GM19239 (cell line): ENCODE data around the gene MPL.

Source experiments
- DNase-seq: peaks from one replicate; pipeline ENCODE4 v3.0.0; 2011; ENCODE audit warnings: low spot score; ENCODE audit not compliant: insufficient read length
- FAIRE-seq: peaks from 2 replicates; lab custom pipeline; 2011; peaks lifted over from hg19 to GRCh38; lab: Jason Lieb, UNC

Gene MPL

DNA sequence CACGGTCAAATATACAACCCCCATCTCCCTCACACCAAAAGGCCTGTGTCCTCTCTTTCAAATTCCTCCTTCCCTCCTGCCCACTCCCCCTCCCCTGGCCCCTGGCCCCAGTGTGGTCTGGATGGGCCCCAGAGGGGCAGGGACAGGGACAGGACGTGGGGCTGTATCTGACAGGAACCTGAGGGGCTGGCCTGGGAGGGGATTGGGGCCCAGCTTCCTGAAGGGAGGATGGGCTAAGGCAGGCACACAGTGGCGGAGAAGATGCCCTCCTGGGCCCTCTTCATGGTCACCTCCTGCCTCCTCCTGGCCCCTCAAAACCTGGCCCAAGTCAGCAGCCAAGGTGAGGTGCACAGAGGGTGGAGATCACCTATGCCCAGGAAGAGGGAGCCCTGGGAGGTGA is at the start of gene MPL:
Gene MPL, plus strand, starts transcription at position 231 of the 400 bp plus-strand sequence. Its CDS starts 31 bp downstream, at position 262.
- FAIRE-seq (no peak), DNase-seq (no peak)

DNA sequence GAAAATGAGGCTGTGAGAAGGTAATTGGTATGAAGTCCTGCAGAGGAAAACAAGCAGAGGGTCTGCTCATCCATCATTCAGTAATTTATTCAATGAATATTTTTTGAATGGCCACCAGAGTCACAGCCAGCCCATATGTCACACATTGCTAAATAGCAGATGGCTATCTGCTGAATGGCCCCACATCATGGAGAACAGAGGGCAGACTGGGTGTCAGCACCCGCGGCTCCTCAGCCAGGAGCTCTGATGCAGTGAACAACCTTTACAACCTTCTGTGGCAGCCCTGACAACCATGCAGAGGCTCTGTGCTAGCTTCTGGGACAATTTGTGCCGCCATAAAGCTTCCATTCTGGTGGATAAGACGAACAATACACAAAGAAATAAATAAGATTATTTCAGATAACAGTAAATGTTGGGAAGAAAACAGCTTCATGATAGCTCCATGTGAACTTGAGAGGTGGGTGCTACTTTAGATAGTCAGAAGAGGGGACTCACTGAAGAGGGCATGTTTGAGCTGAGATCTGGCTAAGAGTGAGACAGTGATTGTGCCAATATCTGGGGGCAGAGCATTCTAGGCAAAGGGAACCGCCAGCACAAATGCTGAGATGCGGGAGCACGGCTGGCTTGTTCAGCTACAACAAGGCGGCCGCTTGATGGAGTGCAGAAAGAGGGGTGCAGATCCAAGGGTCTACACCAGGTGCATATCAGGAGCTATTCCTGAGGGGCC is 49.4 kb upstream of the MPL start:
- FAIRE-seq (no peak), DNase-seq (no peak)

DNA sequence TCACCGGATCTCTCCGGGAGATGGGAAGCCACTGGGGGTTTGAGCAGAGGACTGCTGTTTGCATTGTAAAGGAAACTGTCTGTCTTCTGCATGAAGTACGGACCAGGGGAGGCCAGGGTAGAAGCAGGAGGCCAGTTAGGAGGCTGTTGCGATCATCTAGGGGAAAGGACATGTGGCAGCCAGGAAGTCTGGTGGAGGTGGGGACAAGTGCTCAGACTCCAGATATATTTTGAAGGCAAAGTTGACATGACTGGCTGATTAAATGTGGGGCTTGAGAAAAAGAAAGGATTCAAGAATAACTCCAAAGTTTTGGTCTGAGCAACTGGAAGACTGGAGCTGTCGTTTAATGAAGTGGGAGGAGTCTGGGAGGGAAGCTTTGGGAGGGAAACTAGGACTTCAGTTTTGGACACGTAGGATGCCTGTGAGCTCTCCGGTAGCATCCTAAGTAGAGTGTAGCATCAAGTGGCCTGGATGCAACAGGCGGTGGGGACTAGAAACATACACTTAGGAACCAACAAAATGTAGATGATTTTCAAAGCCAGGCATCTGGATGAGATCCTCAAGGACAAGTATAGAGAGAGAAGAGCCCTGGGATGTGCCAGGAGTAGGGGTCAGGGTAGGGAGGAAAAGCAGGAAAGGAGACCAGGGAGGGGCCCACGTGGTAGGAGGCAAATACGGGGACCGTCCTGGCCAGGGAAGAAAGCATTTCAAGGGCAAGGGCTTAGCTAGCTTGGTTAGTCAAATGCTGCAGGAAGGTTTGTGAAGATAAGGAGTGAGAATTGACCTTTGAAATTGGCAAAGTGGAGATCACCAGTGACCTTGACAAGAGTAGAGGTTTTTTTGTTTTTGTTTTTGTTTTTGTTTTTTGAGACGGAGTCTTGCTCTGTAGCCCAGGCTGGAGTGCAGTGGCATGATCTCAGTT is 48.6 kb upstream of the MPL start:
- DNase-seq (no peak), FAIRE-seq (no peak)

DNA sequence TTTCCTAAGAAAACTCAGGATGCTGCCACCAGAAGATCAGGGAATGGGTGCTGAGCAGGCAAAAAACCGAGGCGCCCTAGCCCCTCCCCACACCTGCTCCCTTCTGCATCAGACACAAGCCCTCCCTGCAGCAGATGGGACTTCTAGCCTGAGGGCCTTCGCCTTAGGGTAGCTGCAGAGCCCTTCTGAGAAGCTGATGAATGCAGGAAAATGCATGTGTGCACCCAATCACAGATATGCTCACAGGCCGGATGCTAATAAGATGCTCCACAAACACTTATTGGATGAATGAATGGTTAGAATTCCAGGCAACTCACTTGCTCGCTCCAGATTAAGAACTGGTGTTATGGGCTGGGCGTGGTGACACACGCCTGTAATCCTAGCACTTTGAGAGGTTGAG is 45.4 kb upstream of the MPL start:
- FAIRE-seq = no peak
- no peak for DNase-seq

DNA sequence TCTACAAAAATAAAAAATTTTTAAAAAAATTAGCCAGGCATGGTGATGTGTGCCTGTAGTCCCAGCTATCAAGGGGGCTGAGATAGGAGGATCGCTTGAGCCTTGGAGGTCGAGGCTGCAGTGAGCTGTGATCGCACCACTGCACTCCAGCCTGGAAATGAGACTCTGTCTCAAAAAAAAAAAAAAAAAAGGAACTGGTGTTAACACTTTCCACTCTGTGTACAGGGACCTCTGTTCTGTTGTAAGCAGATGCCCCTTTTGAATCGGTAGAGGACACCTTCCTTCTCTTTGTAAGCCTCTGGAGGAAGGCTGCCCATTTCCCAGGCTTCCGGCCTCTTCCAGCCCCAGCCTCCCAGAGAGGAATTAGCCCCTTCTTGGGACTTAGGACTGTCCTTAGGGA is 44.9 kb upstream of the MPL start:
- no peak for FAIRE-seq
- DNase-seq = no peak

DNA sequence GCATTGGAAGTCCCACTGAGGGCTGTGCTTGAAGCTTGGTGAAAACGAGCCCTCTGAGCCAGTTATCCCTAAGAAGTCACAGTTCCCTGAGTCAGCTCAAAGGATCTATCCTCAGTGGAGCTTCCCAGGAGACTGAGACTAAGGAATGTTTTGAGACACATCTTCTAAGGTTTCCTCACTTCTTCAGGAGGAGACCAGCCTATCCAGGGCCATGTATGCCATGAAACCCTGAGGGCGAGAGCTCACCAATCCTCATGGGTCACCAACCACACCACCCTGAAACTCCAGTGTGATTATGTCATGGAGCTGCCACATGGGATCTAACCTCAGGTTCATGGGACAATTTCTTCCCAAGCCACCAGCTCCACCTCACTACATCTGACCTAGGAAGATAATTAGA is 44.4 kb upstream of the MPL start:
- no peak for FAIRE-seq
- no peak for DNase-seq

DNA sequence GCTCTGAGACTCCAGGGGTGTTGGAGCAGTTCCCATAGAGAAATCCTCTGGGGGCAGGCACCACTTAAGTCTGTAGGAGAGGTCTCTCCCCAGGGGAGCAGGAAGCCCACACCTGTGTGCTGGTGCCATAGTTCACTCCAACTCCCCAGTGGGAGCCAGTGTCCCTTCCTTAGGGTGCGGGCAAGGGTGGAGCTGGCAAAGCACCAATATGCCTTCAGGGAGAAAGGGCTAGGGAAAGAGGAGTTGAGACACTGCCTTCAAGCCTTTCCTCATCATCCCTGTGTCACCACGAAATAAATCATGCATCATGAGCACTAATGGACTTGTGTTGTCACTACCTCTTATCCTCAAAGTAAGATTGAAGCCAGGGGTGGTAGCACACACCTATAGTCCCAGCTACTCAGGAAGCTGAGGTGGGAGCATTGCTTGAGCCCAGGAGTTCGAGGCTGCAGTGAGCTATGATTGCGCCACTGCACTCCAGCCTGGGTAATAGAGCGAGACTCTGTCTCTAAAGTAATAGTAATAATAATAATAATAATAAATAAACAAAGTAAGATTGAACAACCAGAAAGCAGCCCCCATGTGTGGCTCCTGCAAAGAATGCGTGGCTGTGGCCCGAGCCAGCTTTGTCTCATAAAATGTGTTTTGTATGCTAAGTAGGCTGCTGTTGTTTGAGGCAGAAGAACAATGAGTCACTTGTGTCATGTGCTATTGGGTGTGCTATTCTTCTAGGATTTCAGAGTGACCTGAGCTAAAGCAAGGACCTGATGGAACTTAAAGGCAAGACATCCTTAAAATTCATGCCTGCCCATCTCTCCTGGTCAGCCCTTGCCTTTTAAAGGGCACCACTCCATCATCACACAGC is 43.5 kb upstream of the MPL start:
- no peak for FAIRE-seq
- DNase-seq = no peak

DNA sequence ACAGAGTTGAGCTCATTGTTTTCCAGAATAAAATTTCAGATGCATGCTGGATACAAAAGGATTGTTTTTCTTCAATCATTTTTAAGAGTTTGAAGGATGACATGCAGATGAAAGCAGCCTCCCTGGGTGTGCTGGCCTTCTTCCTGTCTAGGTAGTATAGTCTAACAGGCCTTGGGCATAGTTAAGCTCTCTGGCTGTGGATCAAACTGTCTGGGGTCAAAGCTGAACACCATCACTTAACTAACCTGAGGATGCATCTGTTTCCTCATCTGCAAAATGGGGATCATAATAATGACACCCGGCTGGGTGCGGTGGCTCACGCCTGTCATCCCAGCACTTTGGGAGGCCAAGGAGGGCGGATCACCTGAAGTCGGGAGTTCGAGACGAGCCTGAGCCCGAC is 42.9 kb upstream of the MPL start:
- FAIRE-seq = no peak

DNA sequence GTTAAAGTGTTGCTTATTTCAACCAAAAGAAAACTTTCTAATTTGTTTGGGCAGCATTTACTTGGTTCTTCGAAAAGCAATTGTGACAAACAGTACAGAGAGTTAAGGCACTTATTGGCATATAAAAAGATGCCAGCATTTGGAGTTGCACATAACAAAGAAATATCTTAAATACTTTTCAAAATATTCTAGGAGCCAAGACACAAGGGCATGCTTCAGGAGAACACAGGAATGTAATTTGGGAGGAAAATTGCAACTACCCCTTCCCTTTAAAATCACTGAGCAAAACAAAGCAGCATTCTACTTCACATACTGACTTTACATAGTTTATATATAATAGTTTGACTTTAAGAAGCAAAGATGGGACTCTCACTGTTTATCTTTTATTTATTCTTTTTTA is 41.4 kb upstream of the MPL start:
- no peak for FAIRE-seq
- no peak for DNase-seq

More for the DNA sequence above, 42.9 kb upstream of the MPL start:
- no peak for DNase-seq

DNA sequence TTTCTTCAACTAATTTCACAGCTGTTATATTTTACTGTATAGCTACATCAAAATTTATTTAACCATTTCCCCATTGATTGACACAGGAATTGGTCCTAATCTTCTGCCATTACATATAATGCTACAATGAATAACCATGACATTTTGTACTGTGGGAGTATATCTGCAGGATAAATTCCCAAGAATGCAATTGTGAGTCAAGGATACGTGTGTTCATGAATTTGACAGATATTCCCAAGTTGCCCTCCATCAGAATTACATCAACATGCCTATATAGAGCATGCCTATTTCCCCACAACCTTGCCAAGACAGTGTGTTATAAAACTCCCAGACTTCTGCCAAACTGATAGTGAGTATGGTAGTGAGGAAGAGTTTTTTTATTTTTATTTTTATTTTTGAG is 39.6 kb upstream of the MPL start:
- FAIRE-seq (no peak), DNase-seq (no peak)

DNA sequence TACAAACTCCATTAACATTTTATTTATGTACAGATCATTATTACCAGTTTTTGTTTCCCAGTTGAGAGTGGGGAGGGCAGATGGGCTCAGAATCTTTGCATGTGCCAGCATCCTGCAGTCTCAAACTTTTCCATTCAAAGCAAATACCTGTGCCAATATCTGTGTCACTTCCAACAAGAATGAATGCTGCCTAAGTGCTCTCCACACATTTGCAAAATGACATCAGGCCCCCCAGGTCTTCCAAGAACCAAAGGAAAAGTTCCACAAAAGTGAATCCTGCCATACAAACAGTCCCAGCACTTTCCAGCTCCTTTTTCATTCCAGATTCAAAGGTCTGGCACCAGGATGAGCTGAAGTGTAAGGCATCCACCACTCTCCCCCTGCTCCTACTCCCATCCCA is 38.5 kb upstream of the MPL start:
- FAIRE-seq = no peak
- DNase-seq = no peak

DNA sequence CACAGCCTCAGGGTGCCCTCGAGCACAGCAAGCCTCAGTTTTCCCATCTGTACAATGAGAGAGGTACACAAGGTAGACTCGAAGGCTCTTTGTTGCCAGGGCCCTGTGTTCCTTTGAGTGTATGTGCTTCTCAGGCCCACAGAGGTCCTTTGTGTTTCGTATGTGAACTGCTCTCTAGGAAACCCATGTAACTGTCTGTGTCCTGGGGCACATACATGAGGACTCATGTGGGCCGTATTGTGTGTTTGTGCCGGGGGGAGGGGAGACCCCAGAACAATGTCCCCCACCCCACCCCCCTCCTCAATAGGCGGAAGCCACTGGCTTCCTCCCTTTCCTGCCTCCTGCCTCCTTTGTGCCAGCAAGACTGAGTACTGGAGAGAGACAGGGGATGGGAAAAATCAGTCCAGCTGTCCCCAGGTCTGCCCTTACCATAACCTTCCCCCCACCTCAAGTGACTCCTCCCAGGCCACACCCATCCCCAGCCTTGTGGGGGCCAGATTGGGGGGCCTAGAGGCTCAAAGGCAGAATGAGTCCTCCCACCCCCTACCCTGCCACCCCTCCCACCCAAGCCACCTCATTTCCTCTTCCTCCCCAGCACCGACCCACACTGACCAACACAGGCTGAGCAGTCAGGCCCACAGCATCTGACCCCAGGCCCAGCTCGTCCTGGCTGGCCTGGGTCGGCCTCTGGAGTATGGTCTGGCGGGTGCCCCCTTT is 37.1 kb upstream of the MPL start, which contains the start of gene TIE1:
Gene TIE1, plus strand, starts transcription at position 605 of the 717 bp plus-strand sequence. Its CDS starts 90 bp downstream, at position 695.
- DNase-seq (no peak), FAIRE-seq (no peak)

DNA sequence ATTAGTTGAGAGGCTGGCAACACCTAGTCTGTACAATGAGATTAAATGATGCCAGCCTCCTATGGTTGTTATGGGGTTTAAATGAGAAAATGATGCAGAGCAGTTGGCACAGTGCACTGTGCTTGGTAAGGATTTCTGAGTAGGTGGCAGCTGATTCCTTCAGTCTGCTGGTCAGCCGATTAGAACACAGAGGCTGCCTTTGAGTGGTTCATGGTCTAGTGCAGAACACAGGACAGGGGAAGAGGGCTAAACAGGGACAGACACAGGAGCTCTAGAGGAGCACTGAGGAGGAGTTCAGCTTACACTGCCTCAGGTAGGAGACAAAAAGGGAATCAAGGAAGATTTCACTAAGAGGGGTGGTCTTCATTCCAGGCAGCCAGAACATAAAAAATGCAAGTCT is 35.4 kb upstream of the MPL start:
- DNase-seq (no peak), FAIRE-seq (no peak)

DNA sequence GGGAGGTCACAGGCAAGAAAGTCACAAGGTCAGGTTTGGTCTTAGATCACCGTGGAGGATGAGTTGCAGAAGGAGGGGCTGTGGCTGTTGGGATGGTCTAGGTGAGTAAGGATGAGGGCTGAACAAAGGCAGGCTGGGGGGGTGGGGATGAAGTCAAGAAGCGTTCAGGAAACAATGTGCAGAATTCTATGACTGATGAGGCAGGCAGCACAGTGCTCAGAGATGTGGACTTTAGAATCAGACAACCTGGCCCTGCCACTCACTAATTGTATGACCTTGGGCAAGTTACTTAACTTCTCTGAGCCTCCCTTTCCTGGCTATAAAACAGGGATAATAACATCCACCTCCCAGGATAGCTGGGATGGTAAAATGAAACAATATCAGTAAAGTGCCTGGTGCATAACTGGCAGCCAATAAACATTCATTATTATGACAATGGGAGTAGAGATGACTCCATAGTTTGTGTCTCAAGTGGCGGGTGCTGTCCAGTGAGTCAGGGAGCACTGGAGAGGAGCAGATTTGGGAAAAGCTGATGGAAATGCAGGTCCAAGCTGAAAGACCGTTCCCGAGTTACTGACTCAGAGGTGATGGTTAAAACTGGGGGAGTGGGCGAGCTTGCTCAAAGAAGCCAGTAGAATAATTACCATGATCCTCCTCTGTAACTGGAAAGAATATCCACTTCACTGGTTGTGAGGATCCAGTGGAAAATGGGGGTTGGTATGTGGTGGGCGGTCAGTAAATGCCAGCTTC is 34.7 kb upstream of the MPL start:
- DNase-seq (no peak), FAIRE-seq (no peak)

DNA sequence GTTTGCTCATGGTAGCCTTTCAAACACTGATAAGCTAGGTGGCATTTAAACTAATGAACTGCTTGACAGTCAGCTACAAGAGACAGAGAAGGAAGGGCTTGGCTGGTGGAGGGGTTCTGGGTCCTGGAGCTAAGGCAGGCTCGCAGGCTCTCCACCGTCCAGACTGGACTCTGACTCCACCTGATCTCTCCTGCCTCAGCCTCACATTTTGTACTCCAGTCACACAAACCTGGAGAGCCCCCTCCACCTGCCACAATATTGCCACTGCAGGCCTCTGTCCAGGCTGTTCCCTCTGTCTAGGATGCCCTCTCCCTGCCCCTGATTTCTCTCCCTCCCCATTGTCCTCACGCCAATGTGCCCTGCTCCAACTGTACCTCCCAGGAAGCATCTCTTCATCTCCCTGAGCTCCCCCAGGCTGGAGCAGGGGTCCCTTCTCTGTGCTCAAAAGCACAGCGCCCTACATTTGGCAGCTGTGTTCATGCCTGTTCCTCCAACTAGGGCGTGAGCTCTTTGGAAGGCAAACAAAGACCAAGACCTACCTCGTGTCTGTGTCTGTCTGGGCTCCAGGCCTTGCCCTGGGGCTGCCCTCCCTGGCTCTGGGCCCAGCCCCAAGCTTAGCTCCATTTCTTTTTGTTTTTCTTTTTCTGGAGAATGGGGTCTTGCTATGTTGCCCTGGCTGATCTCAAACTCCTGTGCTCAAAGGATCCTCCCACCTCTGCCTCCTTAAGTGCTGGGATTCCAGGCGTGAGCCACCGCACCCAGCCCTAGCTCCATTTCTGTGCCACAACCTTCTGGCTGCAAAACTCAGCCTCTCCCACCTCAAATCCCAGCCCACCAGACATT is 33.9 kb upstream of the MPL start:
- DNase-seq (no peak), FAIRE-seq (no peak)

DNA sequence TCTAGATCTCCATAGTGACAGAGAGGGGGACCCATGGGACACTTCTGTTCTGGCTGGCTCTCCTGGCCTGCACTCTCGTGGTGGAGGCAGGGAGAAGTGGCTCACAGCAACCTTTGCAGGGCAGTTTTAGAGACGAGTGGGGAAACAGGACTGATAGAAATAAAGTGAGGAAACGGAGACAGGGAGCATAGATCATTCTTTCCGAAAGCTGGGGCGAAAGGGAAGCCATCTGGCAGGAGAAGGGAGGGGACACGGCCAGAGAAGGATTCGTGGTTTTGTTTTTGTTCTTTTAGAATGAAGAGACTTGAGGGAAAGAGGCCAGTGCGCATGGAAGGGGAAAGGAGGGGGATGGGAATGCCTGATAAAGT is 33.3 kb upstream of the MPL start:
- DNase-seq = no peak
- no peak for FAIRE-seq

DNA sequence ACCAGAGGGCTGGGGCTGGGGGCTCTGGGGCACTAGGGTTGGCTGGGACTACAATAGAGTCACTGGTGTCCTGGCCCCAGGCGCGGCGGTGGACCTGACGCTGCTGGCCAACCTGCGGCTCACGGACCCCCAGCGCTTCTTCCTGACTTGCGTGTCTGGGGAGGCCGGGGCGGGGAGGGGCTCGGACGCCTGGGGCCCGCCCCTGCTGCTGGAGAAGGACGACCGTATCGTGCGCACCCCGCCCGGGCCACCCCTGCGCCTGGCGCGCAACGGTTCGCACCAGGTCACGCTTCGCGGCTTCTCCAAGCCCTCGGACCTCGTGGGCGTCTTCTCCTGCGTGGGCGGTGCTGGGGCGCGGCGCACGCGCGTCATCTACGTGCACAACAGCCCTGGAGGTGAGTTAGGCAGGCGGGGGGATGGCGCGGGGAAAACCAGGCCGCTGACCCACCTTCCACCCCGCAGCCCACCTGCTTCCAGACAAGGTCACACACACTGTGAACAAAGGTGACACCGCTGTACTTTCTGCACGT is 32.8 kb upstream of the MPL start:
- FAIRE-seq (no peak), DNase-seq (no peak)

DNA sequence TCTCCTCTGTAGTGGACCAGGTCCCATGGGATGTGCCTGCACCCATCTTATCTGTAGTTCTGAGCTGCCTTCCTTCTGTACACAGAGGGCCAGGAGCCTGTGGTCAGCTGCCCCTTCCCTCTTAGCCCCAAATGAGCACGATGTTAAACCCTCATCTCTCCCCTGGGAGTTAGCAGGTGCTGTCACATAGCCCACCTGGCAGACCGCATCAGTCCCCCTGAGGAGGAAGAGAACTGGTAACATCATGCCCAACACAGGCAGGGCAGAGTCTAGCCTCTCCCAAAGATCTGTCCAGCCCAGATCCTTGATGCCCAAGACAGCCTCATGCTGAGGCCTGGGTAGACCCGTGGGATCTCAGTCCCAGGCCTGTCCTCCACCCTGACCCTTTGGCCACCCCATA is 32.2 kb upstream of the MPL start:
- no peak for DNase-seq
- FAIRE-seq = no peak
